Thyroid gland (tissue), 4 donors: ENCODE results near the gene DNMT3A.

Source experiments
- POLR2A ChIP-seq, 2 donors: fragments of 450-650 bp; IDR thresholded peaks; one replicate each; pipeline ENCODE4 v1.6.1; 2017; ENCODE audit warnings: antibody characterized with exemption in 2 of 2, mild to moderate bottlenecking in 2 of 2, moderate library complexity in 1 of 2
- TF ChIP-seq, protein P1 (sequence below), 6 experiments: fragments of 200-600 bp in 3 of 6; fragments of 450-650 bp in 3 of 6; sonication (generic) in 3 of 6; IDR thresholded peaks; one replicate each; pipeline ENCODE4 v1.5.1; 2016 to 2019; ENCODE audit warnings: antibody characterized with exemption in 6 of 6, mild to moderate bottlenecking in 2 of 6, inconsistent platforms in 1 of 6, moderate library complexity in 1 of 6

DNA sequence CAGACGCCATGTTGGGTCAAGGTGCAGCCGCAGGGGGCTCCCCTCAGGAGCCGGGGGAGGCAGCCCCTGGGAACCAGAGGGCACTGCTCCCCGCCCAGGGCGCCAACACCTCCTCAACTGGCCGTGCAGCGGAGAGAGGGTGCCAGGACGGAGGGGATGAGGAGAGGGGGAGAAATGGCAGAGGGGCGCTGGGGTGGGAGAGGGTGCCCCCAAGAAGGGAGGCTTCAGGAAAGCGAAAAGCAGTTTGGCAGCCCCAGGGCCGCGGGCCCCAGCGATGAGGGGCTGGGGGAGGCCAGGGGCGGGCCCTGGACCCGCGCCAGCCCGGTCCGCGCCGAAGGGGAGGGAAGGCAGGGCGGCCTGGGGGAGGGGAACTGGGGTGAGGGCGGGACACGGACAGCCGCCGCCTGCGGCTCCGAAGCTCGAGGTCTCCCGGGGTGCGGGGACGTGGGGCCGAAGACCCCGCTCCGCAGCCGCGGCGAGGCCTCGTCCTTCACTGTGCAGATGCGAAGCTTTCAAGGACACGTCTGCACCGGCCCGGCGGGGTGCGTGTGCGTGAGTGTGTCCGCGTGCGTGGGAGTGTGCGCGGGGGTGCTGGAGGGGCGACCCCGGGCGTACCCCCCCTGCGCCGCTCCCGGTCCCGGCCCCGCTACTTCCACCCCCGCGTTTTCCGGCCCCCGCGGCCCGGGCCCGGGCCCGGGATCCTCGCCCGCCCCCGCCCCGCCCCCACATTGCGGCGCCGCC lies 1.4 kb downstream of the DNMT3A start:
- TF ChIP-seq, protein P1, sequence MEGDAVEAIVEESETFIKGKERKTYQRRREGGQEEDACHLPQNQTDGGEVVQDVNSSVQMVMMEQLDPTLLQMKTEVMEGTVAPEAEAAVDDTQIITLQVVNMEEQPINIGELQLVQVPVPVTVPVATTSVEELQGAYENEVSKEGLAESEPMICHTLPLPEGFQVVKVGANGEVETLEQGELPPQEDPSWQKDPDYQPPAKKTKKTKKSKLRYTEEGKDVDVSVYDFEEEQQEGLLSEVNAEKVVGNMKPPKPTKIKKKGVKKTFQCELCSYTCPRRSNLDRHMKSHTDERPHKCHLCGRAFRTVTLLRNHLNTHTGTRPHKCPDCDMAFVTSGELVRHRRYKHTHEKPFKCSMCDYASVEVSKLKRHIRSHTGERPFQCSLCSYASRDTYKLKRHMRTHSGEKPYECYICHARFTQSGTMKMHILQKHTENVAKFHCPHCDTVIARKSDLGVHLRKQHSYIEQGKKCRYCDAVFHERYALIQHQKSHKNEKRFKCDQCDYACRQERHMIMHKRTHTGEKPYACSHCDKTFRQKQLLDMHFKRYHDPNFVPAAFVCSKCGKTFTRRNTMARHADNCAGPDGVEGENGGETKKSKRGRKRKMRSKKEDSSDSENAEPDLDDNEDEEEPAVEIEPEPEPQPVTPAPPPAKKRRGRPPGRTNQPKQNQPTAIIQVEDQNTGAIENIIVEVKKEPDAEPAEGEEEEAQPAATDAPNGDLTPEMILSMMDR (IDR thresholded peaks at IDR 0.05): no peak
- TF ChIP-seq POLR2A (IDR thresholded peaks at IDR 0.05): no peak
